Measurements from ENCODE around the gene SPEF1.

The SPEF1 gene

DNA sequence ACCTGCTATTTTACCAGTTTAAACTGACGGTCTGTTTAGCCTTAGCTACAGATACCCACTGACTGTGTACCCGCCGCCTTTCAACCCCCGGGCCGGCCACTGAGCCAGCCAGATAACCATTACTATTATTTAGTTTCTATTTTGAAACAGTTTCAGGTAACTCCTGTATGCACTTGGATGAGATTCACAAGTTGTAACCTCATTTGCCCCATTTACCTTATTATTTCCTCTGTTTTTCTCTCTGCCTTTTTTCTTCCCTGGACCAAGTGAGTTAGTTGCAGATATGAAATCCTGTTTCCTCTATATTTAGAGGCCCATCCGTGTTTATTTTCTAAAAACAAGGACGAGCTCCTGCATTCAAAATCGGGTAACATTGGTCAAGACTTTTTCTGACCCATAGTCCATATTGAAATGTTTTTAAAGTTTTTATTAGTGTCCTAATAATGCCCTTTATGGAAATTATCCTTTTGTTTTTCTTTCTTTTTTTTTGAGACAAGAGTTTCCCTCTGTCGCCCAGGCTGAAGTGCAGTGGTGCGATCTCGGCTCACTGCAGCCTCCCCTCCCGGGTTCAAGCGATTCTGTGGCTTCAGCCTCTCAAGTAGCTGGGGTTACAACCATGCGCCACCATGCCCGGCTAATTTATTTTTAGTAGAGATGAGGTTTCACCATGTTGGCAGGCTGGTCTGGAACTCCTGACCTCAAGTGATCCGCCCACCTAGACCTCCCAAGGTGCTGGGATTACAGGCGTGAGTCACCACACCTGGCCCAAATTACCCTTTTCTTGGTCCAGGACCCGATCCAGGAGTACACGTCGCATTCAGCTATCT is 39.9 kb upstream of the SPEF1 start:
- TF ChIP-seq EGR1 (IDR thresholded peaks at IDR 0.05) (peak; percentile 33; the same call in 1 of the 2 replicates), TAF1 (IDR thresholded peaks at IDR 0.05; ENCODE audit: low read depth) (no peak), TCF12 (IDR thresholded peaks at IDR 0.05; ENCODE audit: low read depth) (no peak)
- TF ChIP-seq, protein P1, sequence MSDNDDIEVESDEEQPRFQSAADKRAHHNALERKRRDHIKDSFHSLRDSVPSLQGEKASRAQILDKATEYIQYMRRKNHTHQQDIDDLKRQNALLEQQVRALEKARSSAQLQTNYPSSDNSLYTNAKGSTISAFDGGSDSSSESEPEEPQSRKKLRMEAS (IDR thresholded peaks at IDR 0.05) = no peak

- no peak for TF ChIP-seq FOXM1 (IDR thresholded peaks at IDR 0.05; ENCODE audit: borderline replicate concordance, low read depth)
- peak; percentile 13; the same call in 1 of the 2 replicates for TF ChIP-seq EGR1 (IDR thresholded peaks at IDR 0.05)
- TF ChIP-seq CEBPB (IDR thresholded peaks at IDR 0.05) = no peak
- TF ChIP-seq USF1 (IDR thresholded peaks at IDR 0.05) = peak; percentile 14; the same call in 1 of the 2 replicates
- peak; percentile 41 for TF ChIP-seq TAF1 (IDR thresholded peaks at IDR 0.05; ENCODE audit: low read depth)
- TF ChIP-seq TEAD4 (IDR thresholded peaks at IDR 0.05) = no peak
- TF ChIP-seq CREB1 (IDR thresholded peaks at IDR 0.05; ENCODE audit: low read depth) = peak; percentile 99
- peak; percentile 30; the same call in 1 of the 2 replicates for TF ChIP-seq TCF12 (IDR thresholded peaks at IDR 0.05; ENCODE audit: low read depth)
- peak; percentile 95 for TF ChIP-seq YY1 (IDR thresholded peaks at IDR 0.05; ENCODE audit: low read depth)
- TF ChIP-seq, protein P1 (IDR thresholded peaks at IDR 0.05) = peak; percentile 68
- peak; percentile 24; the same call in 1 of the 2 replicates for TF ChIP-seq NFIC (IDR thresholded peaks at IDR 0.05)
- TF ChIP-seq EP300 (IDR thresholded peaks at IDR 0.05; ENCODE audit: borderline replicate concordance) = no peak; the same call in 1 of the 2 replicates
- 0 out of 2 replicates have a peak, but pooled peaks have one; percentile 2 for TF ChIP-seq ZBTB7A (IDR thresholded peaks at IDR 0.05; ENCODE audit: low read depth)
- TF ChIP-seq REST (IDR thresholded peaks at IDR 0.05; ENCODE audit: low read depth) = no peak
- peak; percentile 66; the same call in 1 of the 2 replicates for TF ChIP-seq RAD21 (IDR thresholded peaks at IDR 0.05; ENCODE audit: low read depth)
These were observed 39.0 kb upstream of the SPEF1 start, which contains the start of gene AP5S1 for GRCh38 chr20:3820048-3820900. Gene AP5S1, plus strand, starts transcription at chr20:3820547. Its CDS starts 1,571 bp downstream, at chr20:3822118.

GRCh38 chr20:3819411-3820047 is 38.3 kb upstream of the SPEF1 start:
- no peak for TF ChIP-seq NFIC (IDR thresholded peaks at IDR 0.05)
- no peak for TF ChIP-seq REST (IDR thresholded peaks at IDR 0.05; ENCODE audit: low read depth)
- TF ChIP-seq TEAD4 (IDR thresholded peaks at IDR 0.05) = no peak
- TF ChIP-seq CEBPB (IDR thresholded peaks at IDR 0.05) = no peak
- no peak for TF ChIP-seq EGR1 (IDR thresholded peaks at IDR 0.05)
- no peak for TF ChIP-seq USF1 (IDR thresholded peaks at IDR 0.05)

DNA sequence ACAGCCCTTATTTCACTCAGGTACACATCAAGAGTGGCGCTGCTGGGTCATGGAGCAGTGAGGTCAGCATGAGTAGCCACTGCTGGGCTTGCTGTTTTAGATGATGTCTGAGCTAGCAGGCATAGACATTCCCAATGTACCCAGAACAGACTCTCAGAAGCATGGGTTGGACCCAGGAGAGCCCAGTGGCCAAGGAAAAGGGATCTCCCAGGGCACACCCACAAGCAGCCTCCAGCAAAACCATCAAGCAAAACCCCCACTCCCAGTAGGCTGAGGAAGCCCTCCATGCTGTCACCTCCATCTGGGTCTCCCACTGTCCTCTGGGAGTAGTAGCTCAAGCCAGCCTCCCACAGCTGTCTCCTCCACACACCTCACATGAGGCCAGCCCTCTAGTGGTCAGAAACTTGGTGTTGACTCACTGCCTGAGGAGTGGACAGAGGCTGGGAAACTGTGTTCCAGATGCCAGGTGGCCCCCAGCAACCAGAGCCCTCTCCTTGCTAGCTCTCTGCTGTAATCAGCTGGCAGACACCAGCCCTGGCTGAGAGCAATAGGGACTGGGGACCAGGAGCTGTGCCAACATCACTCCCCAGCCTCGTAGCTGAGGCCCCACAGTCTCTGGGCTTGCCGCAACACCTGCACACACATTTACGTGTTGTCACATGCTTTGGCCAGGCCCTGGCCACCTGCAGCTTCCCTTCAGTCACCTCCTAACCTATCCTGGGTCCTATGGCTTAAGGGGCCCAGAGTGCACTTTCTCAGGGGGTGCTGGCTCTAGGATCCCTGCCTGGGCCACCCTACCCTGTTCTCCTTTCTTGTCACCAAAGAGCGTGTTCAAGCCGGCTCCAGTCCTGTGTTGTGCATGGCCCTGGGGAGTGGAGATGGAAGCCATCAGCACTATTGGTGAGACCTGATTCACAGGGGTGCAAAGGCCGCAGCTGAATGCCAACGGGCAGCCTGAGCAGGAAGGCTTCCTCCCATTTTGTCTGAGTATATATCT is 37.2 kb upstream of the SPEF1 start:
- TF ChIP-seq NFIC (IDR thresholded peaks at IDR 0.05) = no peak
- no peak for TF ChIP-seq REST (IDR thresholded peaks at IDR 0.05; ENCODE audit: low read depth)
- no peak for TF ChIP-seq EP300 (IDR thresholded peaks at IDR 0.05; ENCODE audit: borderline replicate concordance)
- no peak for TF ChIP-seq CREB1 (IDR thresholded peaks at IDR 0.05; ENCODE audit: low read depth)
- no peak for TF ChIP-seq ZBTB7A (IDR thresholded peaks at IDR 0.05; ENCODE audit: low read depth)
- TF ChIP-seq RAD21 (IDR thresholded peaks at IDR 0.05; ENCODE audit: low read depth) = peak; percentile 59
- no peak for TF ChIP-seq TAF1 (IDR thresholded peaks at IDR 0.05; ENCODE audit: low read depth)
- no peak for TF ChIP-seq FOXM1 (IDR thresholded peaks at IDR 0.05; ENCODE audit: borderline replicate concordance, low read depth)
- no peak for TF ChIP-seq TCF12 (IDR thresholded peaks at IDR 0.05; ENCODE audit: low read depth)
- TF ChIP-seq, protein P1 (IDR thresholded peaks at IDR 0.05) = peak; percentile 34; the same call in 1 of the 2 replicates

All from Ishikawa (cell line).